ENCODE results near the gene MGAM2.

The MGAM2 gene

GRCh38 chr7:142111499-142111898 is at the start of gene MGAM2:
TSS of gene MGAM2 (plus strand) at chr7:142111718. CDS start at chr7:142116874, 5,156 bp downstream.
- TF ChIP-seq CTCF (IDR thresholded peaks at IDR 0.05; ENCODE audit: low read depth, low read length) = no peak
- TF ChIP-seq EZH2phosphoT487 (IDR thresholded peaks at IDR 0.05; ENCODE audit: low read depth) = no peak
- no peak within 1 kb of the TSS for H3K4me3 ChIP-seq (ENCODE audit: low read length)
- no peaks in the 10 kb centered on the region for H4K20me1 ChIP-seq (ENCODE audit: insufficient read depth, low read length)
- no peak within 1 kb of the TSS for H3K4me2 ChIP-seq (ENCODE audit: low read length)
- H3K27me3 ChIP-seq (ENCODE audit: low read depth, low read length) = peaks cover 20% of the 10 kb centered on the region
- H3K9ac ChIP-seq (ENCODE audit: low read length) = no peak within 1 kb of the TSS
- H3K27ac ChIP-seq (ENCODE audit: low read length) = no peak within 1 kb of the TSS
- no peaks in the 10 kb centered on the region for H3K9me3 ChIP-seq (ENCODE audit: insufficient read depth, low read length)
- H3K4me1 ChIP-seq (ENCODE audit: low read length) = no peaks in the 10 kb centered on the region
- no peak within 1 kb of the TSS for H2AFZ ChIP-seq (ENCODE audit: low read depth, low read length)
- H3K36me3 ChIP-seq (replicated peaks; ENCODE audit: low read depth, low read length) = no peaks in the 10 kb centered on the region
- no peaks in the 10 kb centered on the region for H3K79me2 ChIP-seq (ENCODE audit: low read length)

- no peaks in the 10 kb centered on the region for H3K4me1 ChIP-seq (ENCODE audit: low read length)
- TF ChIP-seq CTCF (IDR thresholded peaks at IDR 0.05; ENCODE audit: low read depth, low read length) = no peak
- no peak for TF ChIP-seq EZH2phosphoT487 (IDR thresholded peaks at IDR 0.05; ENCODE audit: low read depth)
- H3K4me2 ChIP-seq (ENCODE audit: low read length) = no peak overlapping the region
- no peak overlapping the region for H2AFZ ChIP-seq (ENCODE audit: low read depth, low read length)
- no peaks in the 10 kb centered on the region for H3K79me2 ChIP-seq (ENCODE audit: low read length)
- H3K36me3 ChIP-seq (replicated peaks; ENCODE audit: low read depth, low read length) = no peaks in the 10 kb centered on the region
- peaks cover 19% of the 10 kb centered on the region for H3K27me3 ChIP-seq (ENCODE audit: low read depth, low read length)
- no peaks in the 10 kb centered on the region for H4K20me1 ChIP-seq (ENCODE audit: insufficient read depth, low read length)
- H3K4me3 ChIP-seq (ENCODE audit: low read length) = no peak overlapping the region
- no peak overlapping the region for H3K9ac ChIP-seq (ENCODE audit: low read length)
- H3K9me3 ChIP-seq (ENCODE audit: insufficient read depth, low read length) = no peaks in the 10 kb centered on the region
- H3K27ac ChIP-seq (ENCODE audit: low read length) = no peak overlapping the region
Observed at GRCh38 chr7:142063551-142064442, 47.7 kb upstream of the MGAM2 start.

GRCh38 chr7:142066536-142066935 is 45.0 kb upstream of the MGAM2 start:
- H3K4me2 ChIP-seq (ENCODE audit: low read length) = no peak overlapping the region
- H4K20me1 ChIP-seq (ENCODE audit: insufficient read depth, low read length) = no peaks in the 10 kb centered on the region
- no peaks in the 10 kb centered on the region for H3K79me2 ChIP-seq (ENCODE audit: low read length)
- H3K27me3 ChIP-seq (ENCODE audit: low read depth, low read length) = peaks cover 9% of the 10 kb centered on the region
- no peak overlapping the region for H3K27ac ChIP-seq (ENCODE audit: low read length)
- H3K9ac ChIP-seq (ENCODE audit: low read length) = no peak overlapping the region
- TF ChIP-seq EZH2phosphoT487 (IDR thresholded peaks at IDR 0.05; ENCODE audit: low read depth) (no peak), CTCF (IDR thresholded peaks at IDR 0.05; ENCODE audit: low read depth, low read length) (no peak)
- no peaks in the 10 kb centered on the region for H3K36me3 ChIP-seq (replicated peaks; ENCODE audit: low read depth, low read length)
- H2AFZ ChIP-seq (ENCODE audit: low read depth, low read length) = no peak overlapping the region
- no peak overlapping the region for H3K4me3 ChIP-seq (ENCODE audit: low read length)
- H3K9me3 ChIP-seq (ENCODE audit: insufficient read depth, low read length) = no peaks in the 10 kb centered on the region
- no peaks in the 10 kb centered on the region for H3K4me1 ChIP-seq (ENCODE audit: low read length)

GRCh38 chr7:142077762-142078161 is 33.8 kb upstream of the MGAM2 start:
- Histone ChIP-seq H3K36me3 (replicated peaks; ENCODE audit: low read depth, low read length) (no peaks in the 10 kb centered on the region), H3K9ac (ENCODE audit: low read length) (no peak overlapping the region), H3K4me3 (ENCODE audit: low read length) (no peak overlapping the region), H2AFZ (ENCODE audit: low read depth, low read length) (no peak overlapping the region), H3K27me3 (ENCODE audit: low read depth, low read length) (peaks cover 16% of the 10 kb centered on the region), H3K27ac (ENCODE audit: low read length) (no peak overlapping the region), H3K4me1 (ENCODE audit: low read length) (no peaks in the 10 kb centered on the region), H3K9me3 (ENCODE audit: insufficient read depth, low read length) (no peaks in the 10 kb centered on the region), H3K79me2 (ENCODE audit: low read length) (no peaks in the 10 kb centered on the region), H4K20me1 (ENCODE audit: insufficient read depth, low read length) (no peaks in the 10 kb centered on the region), H3K4me2 (ENCODE audit: low read length) (no peak overlapping the region)
- TF ChIP-seq CTCF (IDR thresholded peaks at IDR 0.05; ENCODE audit: low read depth, low read length) (no peak), EZH2phosphoT487 (IDR thresholded peaks at IDR 0.05; ENCODE audit: low read depth) (no peak)

Measured in OCI-LY3 (cell line).